HL-60 (cell line): ENCODE measurements around the gene MYBPHL.

ENCODE experiments used
- DNase-seq, 2 experiments: peaks; one replicate each; pipeline ENCODE4 v3.0.0-alpha.2; 2010 to 2020; ENCODE audit warnings: low read depth in 1 of 2, low spot score in 1 of 2
- H3K27ac ChIP-seq: fragments of 250-450 bp; sonication (Bioruptor Pico); replicated peaks from 2 replicates; pipeline ENCODE4 v1.5.1; 2020; ENCODE audit warnings: mild to moderate bottlenecking, moderate library complexity
- H3K27me3 ChIP-seq: fragments of 250-450 bp; sonication (Bioruptor Pico); 2 replicates; pipeline ENCODE4 v1.5.1; 2021; ENCODE audit warnings: mild to moderate bottlenecking, moderate library complexity; ENCODE audit not compliant: insufficient read depth, poor library complexity, severe bottlenecking
- H3K4me3 ChIP-seq: replicated peaks from 2 replicates; pipeline ENCODE4 v1.5.1; 2011; ENCODE audit warnings: mild to moderate bottlenecking, control low read depth, low read length; ENCODE audit not compliant: insufficient read depth
- GABPA ChIP-seq: IDR thresholded peaks from 2 replicates; pipeline ENCODE4 v1.6.1; 2012; ENCODE audit warnings: low read depth
- POLR2AphosphoS5 ChIP-seq: IDR thresholded peaks from 2 replicates; pipeline ENCODE4 v1.6.1; 2012; ENCODE audit warnings: low read depth
- REST ChIP-seq: IDR thresholded peaks from 2 replicates; pipeline ENCODE4 v1.6.1; 2012; ENCODE audit warnings: low read depth; ENCODE audit not compliant: insufficient replicate concordance
- SPI1 ChIP-seq: IDR thresholded peaks from 2 replicates; pipeline ENCODE4 v1.6.1; 2012; ENCODE audit warnings: low read depth, mild to moderate bottlenecking, borderline replicate concordance
- TF ChIP-seq, protein P1 (sequence below): IDR thresholded peaks from one replicate; pipeline ENCODE4 v1.5.1; 2011; ENCODE audit warnings: low read length, control low read depth, inconsistent platforms; ENCODE audit not compliant: insufficient read depth

The MYBPHL gene

DNA sequence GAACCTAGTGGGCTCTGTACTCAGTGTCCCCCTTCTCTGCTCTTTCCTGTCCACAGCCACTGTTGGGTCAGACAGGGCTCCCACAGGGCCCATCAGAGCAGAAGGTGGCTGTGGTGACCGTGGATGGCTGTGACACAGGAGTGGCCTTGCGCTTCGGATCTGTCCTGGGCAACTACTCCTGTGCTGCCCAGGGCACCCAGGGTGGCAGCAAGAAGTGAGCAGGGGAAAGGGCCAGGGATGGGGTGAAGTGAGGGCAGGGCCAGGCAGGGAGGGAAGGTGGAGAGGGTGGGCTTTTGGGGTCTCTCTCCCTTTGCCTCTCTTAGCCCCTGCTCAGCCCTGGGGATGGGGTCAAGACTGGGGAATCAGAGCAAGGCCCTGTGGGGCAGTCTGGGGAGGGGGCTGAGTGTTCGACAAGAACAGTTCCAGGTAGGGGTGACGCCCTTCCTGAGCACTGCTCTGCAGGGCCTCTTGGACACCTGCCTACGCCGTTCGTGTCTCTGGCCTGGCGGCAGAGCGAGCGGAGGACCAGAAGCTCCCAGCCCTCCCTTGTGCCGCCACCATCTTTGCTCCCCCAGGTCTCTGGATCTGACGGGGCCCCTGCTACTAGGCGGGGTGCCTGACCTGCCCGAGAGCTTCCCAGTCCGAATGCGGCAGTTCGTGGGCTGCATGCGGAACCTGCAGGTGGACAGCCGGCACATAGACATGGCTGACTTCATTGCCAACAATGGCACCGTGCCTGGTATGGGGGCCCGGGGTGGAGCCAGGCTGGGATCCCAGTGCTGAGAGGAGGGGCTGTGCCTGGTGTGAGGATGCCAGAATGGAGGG lies 44.4 kb downstream of the MYBPHL start:
- no peak for DNase-seq
- H3K27ac ChIP-seq: no peak overlapping the region
- TF ChIP-seq SPI1: no peak
- no peak for TF ChIP-seq GABPA
- no peak for TF ChIP-seq POLR2AphosphoS5
- no peak for TF ChIP-seq REST
- TF ChIP-seq, protein P1, sequence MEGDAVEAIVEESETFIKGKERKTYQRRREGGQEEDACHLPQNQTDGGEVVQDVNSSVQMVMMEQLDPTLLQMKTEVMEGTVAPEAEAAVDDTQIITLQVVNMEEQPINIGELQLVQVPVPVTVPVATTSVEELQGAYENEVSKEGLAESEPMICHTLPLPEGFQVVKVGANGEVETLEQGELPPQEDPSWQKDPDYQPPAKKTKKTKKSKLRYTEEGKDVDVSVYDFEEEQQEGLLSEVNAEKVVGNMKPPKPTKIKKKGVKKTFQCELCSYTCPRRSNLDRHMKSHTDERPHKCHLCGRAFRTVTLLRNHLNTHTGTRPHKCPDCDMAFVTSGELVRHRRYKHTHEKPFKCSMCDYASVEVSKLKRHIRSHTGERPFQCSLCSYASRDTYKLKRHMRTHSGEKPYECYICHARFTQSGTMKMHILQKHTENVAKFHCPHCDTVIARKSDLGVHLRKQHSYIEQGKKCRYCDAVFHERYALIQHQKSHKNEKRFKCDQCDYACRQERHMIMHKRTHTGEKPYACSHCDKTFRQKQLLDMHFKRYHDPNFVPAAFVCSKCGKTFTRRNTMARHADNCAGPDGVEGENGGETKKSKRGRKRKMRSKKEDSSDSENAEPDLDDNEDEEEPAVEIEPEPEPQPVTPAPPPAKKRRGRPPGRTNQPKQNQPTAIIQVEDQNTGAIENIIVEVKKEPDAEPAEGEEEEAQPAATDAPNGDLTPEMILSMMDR: no peak

GRCh38 chr1:109261578-109261977 lies 45.2 kb downstream of the MYBPHL start:
- Histone ChIP-seq H3K4me3 (no peak overlapping the region), H3K27me3 (no peaks in the 10 kb centered on the region), H3K27ac (no peak overlapping the region)
- DNase-seq: no peak
- TF ChIP-seq POLR2AphosphoS5 (no peak), REST (no peak), SPI1 (no peak), GABPA (no peak)
- TF ChIP-seq, protein P1: no peak

More for the DNA sequence above, 44.4 kb downstream of the MYBPHL start:
- no peak overlapping the region for H3K4me3 ChIP-seq
- H3K27me3 ChIP-seq: no peaks in the 10 kb centered on the region

- no peak for TF ChIP-seq REST
- no peak for TF ChIP-seq POLR2AphosphoS5
- no peak overlapping the region for H3K27ac ChIP-seq
Measured at GRCh38 chr1:109261006-109261405, 45.8 kb downstream of the MYBPHL start.

More at GRCh38 chr1:109261006-109261405, 45.8 kb downstream of the MYBPHL start:
- H3K27me3 ChIP-seq: no peaks in the 10 kb centered on the region
- H3K4me3 ChIP-seq: no peak overlapping the region
- no peak for DNase-seq
